Keratinocyte (primary cell): ENCODE data around the gene RPS21. TPM values are rescaled to one million over a fixed set of nuclear protein-coding genes. Genes with fewer than 3 reads are reported as not detected.

ENCODE experiments used
- DNase-seq: peaks from one replicate; pipeline ENCODE4 v3.0.0-alpha.2; 2011; ENCODE audit warnings: low read depth, missing footprints, low spot score
- FAIRE-seq: peaks from 2 replicates; lab custom pipeline; 2011; peaks lifted over from hg19 to GRCh38; lab: Jason Lieb, UNC
- H2AFZ ChIP-seq: 2 replicates; pipeline ENCODE4 v1.6.0; 2012; ENCODE audit warnings: low read length, control low read depth, inconsistent platforms; ENCODE audit not compliant: control insufficient read depth
- H3K27ac ChIP-seq: 2 replicates; pipeline ENCODE4 v1.5.1; 2011; ENCODE audit warnings: low read length; ENCODE audit not compliant: control insufficient read depth, insufficient read depth
- H3K27me3 ChIP-seq: 3 replicates; pipeline ENCODE4 v1.6.0; 2011; ENCODE audit warnings: low read length; ENCODE audit not compliant: control insufficient read depth, insufficient read depth; ENCODE audit errors: extremely low read depth
- H3K36me3 ChIP-seq, 2 experiments: 2 replicates in 1 of 2; 3 replicates in 1 of 2; pipeline ENCODE4 v1.5.1; 2011; ENCODE audit warnings: low read length in 2 of 2, mild to moderate bottlenecking in 1 of 2; ENCODE audit not compliant: control insufficient read depth in 2 of 2, insufficient read depth in 2 of 2; ENCODE audit errors: extremely low read depth in 1 of 2
- H3K4me1 ChIP-seq: 3 replicates; pipeline ENCODE4 v1.5.1; 2011; ENCODE audit warnings: low read length; ENCODE audit not compliant: control insufficient read depth, insufficient read depth; ENCODE audit errors: extremely low read depth
- H3K4me2 ChIP-seq: 3 replicates; pipeline ENCODE4 v1.6.0; 2011; ENCODE audit warnings: low read depth, low read length; ENCODE audit not compliant: control insufficient read depth, insufficient read depth; ENCODE audit errors: extremely low read depth
- H3K4me3 ChIP-seq, 3 experiments: fragments of 200-600 bp in 1 of 3; sonication (generic) in 1 of 3; 2 replicates in 2 of 3; 3 replicates in 1 of 3; pipeline ENCODE4 v1.5.1; 2011 to 2016; ENCODE audit warnings: low read length in 3 of 3, mild to moderate bottlenecking in 3 of 3, control low read depth in 2 of 3, inconsistent platforms in 1 of 3, low read depth in 1 of 3, mixed read lengths in 1 of 3, mixed run types in 1 of 3, moderate library complexity in 1 of 3; ENCODE audit not compliant: control insufficient read depth in 2 of 3, insufficient read depth in 2 of 3; ENCODE audit errors: extremely low read depth in 1 of 3
- H3K79me2 ChIP-seq: 2 replicates; pipeline ENCODE4 v1.6.0; 2012; ENCODE audit warnings: low read length; ENCODE audit not compliant: control insufficient read depth, insufficient read depth
- H3K9ac ChIP-seq: 3 replicates; pipeline ENCODE4 v1.6.0; 2011; ENCODE audit warnings: low read length; ENCODE audit not compliant: control insufficient read depth, insufficient read depth; ENCODE audit errors: extremely low read depth
- H3K9me1 ChIP-seq: 3 replicates; pipeline ENCODE4 v1.6.0; 2011; ENCODE audit warnings: low read length; ENCODE audit not compliant: control insufficient read depth, insufficient read depth; ENCODE audit errors: extremely low read depth
- H3K9me3 ChIP-seq: 2 replicates; pipeline ENCODE4 v1.5.1; 2012; ENCODE audit warnings: low read depth, low read length; ENCODE audit not compliant: control insufficient read depth
- H4K20me1 ChIP-seq: 3 replicates; pipeline ENCODE4 v1.6.0; 2011; ENCODE audit warnings: low read length; ENCODE audit not compliant: control insufficient read depth, insufficient read depth; ENCODE audit errors: extremely low read depth
- EZH2 ChIP-seq: IDR thresholded peaks from one replicate; pipeline ENCODE4 v1.6.1; 2012; ENCODE audit warnings: inconsistent platforms, mild to moderate bottlenecking, low read length, moderate library complexity
- dilution Hi-C: fragments of 300-500 bp; cut with MboI; formaldehyde crosslinking; loops from one replicate; pipeline ENCODE4 v1.7.0; 2020; ENCODE audit warnings: low sequenced_read_pairs; ENCODE audit not compliant: extremely low pct_ligation_motif_present
- polyA plus RNA-seq, 5 experiments: library from polyadenylated mRNA; depleted of rRNA in 3 of 5; stranded (reverse) in 3 of 5; stranded (forward) in 1 of 5; unstranded in 1 of 5; fragments of >200 nt; gene quantifications; 1 replicate in 1 of 5; 2 replicates in 3 of 5; 3 replicates in 1 of 5; pipeline versions ENCODE4 v1.2.1 to v1.2.3, GENCODE V29; 2011 to 2012; ENCODE audit warnings: missing spikeins in 2 of 5, low read depth in 1 of 5, low replicate concordance in 1 of 5
- TF ChIP-seq, protein P1 (sequence below), 3 experiments: IDR thresholded peaks in 1 of 3; conservative IDR thresholded peaks in 1 of 3; optimal IDR thresholded peaks in 1 of 3; 2 replicates in 2 of 3; 3 replicates in 1 of 3; pipeline versions ENCODE3 to v1.5.1; 2011; ENCODE audit warnings: low read length in 3 of 3, mild to moderate bottlenecking in 3 of 3, moderate library complexity in 2 of 3, control low read depth in 1 of 3, inconsistent platforms in 1 of 3; ENCODE audit not compliant: insufficient read depth in 2 of 3; ENCODE audit errors: extremely low read depth in 1 of 3

RPS21 gene
- polyA plus RNA-seq, 1 donor (not counting 4 experiments of a cell fraction or from before 2014, with no cell fraction given) = 3,874 TPM

DNA sequence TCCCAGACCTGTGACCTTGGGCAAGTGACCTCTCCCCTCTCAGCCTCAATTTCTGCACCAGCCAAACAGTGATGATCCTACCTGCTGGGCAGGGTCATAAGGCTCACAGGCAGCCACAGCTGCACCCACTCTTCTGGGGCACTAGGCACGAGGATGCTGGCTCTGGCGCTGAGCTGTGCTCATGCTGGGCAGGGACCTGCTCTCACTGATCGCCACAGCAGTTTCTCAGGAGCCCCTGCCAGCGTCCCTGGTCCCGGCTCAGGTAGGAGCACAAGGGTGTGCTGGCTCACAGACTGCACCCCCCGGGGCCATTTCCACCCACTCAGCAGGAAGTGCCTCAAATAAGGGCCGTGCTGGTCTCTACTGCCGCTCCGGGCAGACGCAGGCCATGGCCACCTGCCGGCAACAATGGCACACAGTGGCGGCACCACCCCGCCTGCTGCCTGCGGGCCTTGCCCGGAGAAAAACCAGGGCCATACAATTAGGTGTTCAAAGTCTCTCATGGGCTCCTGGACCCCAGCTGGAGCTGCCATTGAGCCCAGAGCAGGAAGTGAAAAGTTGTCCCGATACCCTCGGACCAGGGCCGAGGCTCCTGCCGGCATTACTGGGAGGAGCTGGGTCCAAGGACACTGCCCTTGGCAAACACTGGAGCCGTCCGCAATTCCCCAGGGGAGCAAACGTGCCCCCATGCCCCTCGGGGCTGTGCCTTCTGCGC is 24.7 kb downstream of the RPS21 start:
- dilution Hi-C loops = no loop called here
- Histone ChIP-seq H3K4me1 (peaks cover 7% of the 10 kb centered on the region), H4K20me1 (no peaks in the 10 kb centered on the region), H3K9me3 (no peaks in the 10 kb centered on the region), H3K27ac (no peak overlapping the region), H2AFZ (no peak overlapping the region), H3K79me2 (peaks cover 1% of the 10 kb centered on the region), H3K4me2 (no peak overlapping the region), H3K36me3 (no peaks in the 10 kb centered on the region), H3K4me3 (no peak overlapping the region), H3K27me3 (no peaks in the 10 kb centered on the region), H3K9ac (no peak overlapping the region), H3K9me1 (no peaks in the 10 kb centered on the region)
- TF ChIP-seq, protein P1, sequence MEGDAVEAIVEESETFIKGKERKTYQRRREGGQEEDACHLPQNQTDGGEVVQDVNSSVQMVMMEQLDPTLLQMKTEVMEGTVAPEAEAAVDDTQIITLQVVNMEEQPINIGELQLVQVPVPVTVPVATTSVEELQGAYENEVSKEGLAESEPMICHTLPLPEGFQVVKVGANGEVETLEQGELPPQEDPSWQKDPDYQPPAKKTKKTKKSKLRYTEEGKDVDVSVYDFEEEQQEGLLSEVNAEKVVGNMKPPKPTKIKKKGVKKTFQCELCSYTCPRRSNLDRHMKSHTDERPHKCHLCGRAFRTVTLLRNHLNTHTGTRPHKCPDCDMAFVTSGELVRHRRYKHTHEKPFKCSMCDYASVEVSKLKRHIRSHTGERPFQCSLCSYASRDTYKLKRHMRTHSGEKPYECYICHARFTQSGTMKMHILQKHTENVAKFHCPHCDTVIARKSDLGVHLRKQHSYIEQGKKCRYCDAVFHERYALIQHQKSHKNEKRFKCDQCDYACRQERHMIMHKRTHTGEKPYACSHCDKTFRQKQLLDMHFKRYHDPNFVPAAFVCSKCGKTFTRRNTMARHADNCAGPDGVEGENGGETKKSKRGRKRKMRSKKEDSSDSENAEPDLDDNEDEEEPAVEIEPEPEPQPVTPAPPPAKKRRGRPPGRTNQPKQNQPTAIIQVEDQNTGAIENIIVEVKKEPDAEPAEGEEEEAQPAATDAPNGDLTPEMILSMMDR (optimal IDR thresholded peaks at IDR 0.05 in 1 of 3, IDR thresholded peaks at IDR 0.05 in 1 of 3, conservative IDR thresholded peaks at IDR 0.05 in 1 of 3; ENCODE audit: extremely low read depth in 1 of 3, insufficient read depth in 2 of 3, low read length in 3 of 3) = no peak
- TF ChIP-seq EZH2 = no peak
- FAIRE-seq = no peak
- no peak for DNase-seq

DNA sequence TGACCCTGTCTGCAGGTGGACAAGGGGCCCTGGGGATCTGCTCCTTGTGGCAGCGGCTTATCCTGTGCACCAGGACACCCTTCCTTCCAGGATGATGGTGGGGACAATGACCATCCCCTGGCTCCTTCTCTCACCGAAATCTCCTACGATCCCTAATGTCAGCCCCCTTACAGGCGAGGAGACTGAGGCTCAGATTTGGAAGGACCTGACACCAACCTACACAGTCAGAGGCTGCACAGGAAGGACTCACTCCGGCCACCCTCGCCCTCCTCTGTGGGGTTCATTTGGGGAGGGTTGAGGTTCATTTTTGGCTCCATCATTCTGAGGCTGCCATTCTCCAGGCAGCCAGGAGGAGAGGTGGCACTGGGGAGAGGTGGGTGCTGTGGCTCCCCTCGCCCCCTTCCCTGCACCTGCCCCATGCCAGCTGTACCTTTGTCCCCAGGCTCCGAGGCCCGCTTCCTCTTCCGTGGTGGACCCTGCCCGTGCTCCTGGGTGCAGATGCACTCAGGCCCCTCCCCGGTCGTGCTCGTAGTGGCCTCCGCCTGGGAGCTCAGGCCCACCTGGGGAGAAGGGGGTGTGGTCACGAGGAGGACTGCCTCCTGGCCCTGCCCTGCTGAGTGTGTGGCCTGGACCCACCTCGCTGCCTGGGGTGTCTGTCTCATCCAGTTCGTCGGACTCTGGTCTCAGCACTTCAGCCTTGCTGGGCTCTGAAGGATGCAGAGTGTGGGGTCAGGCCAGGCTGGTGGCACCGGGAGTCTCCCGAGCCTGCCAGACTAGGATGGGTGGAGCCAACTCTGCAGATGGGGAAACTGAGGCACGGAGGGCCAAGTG is 25.5 kb downstream of the RPS21 start:
- dilution Hi-C loops = no loop called here
- H3K9ac ChIP-seq = no peak overlapping the region
- no peaks in the 10 kb centered on the region for H3K36me3 ChIP-seq
- no peak overlapping the region for H3K4me3 ChIP-seq
- no peak overlapping the region for H3K4me2 ChIP-seq
- no peaks in the 10 kb centered on the region for H3K79me2 ChIP-seq
- no peaks in the 10 kb centered on the region for H3K9me1 ChIP-seq
- DNase-seq = no peak
- H3K9me3 ChIP-seq = no peaks in the 10 kb centered on the region
- peaks cover 5% of the 10 kb centered on the region for H3K4me1 ChIP-seq
- H2AFZ ChIP-seq = no peak overlapping the region
- H3K27me3 ChIP-seq = no peaks in the 10 kb centered on the region
- no peaks in the 10 kb centered on the region for H4K20me1 ChIP-seq
- H3K27ac ChIP-seq = no peak overlapping the region
- TF ChIP-seq, protein P1 (optimal IDR thresholded peaks at IDR 0.05 in 1 of 3, IDR thresholded peaks at IDR 0.05 in 1 of 3, conservative IDR thresholded peaks at IDR 0.05 in 1 of 3; ENCODE audit: extremely low read depth in 1 of 3, insufficient read depth in 2 of 3, low read length in 3 of 3) = no peak
- TF ChIP-seq EZH2 = no peak
- no peak for FAIRE-seq
